SU-DHL-6 (cell line): ENCODE data around the gene RGMA.

Experiments
- H2AFZ ChIP-seq: fragments of 200-600 bp; sonication (generic); 2 replicates; pipeline ENCODE4 v1.6.1; 2014; ENCODE audit warnings: low read depth, mild to moderate bottlenecking, moderate library complexity, mixed read lengths, antibody characterized with exemption, low read length; ENCODE audit not compliant: severe bottlenecking
- H3F3A ChIP-seq: fragments of 200-600 bp; shearing (Covaris generic); 2 replicates; pipeline ENCODE4 v1.6.0; 2016; ENCODE audit warnings: antibody characterized with exemption, mild to moderate bottlenecking; ENCODE audit not compliant: insufficient read depth
- H3K27ac ChIP-seq: fragments of 200-600 bp; sonication (generic); 2 replicates; pipeline ENCODE4 v1.5.1; 2016; ENCODE audit warnings: low read depth, mild to moderate bottlenecking, low read length, moderate library complexity, mixed read lengths
- H3K27me3 ChIP-seq: fragments of 200-600 bp; sonication (generic), shearing (Covaris generic); 2 replicates; pipeline ENCODE4 v1.6.0; 2014; ENCODE audit warnings: mild to moderate bottlenecking, low read length
- H3K36me3 ChIP-seq: fragments of 200-600 bp; sonication (generic); 2 replicates; pipeline ENCODE4 v1.6.1; 2014; ENCODE audit warnings: mild to moderate bottlenecking, low read length, mixed read lengths
- H3K4me2 ChIP-seq: fragments of 300-600, 200-600 bp; shearing (Covaris generic), sonication (generic); 2 replicates; pipeline ENCODE4 v1.6.0; 2014; ENCODE audit warnings: low read length, low read depth, mild to moderate bottlenecking; ENCODE audit not compliant: poor library complexity, severe bottlenecking
- H3K4me3 ChIP-seq: fragments of 200-600 bp; sonication (generic); 2 replicates; pipeline ENCODE4 v1.5.1; 2014; ENCODE audit warnings: antibody characterized with exemption, low read length, mild to moderate bottlenecking, mixed read lengths; ENCODE audit not compliant: insufficient read depth, poor library complexity, severe bottlenecking
- H3K79me2 ChIP-seq: fragments of 200-600 bp; sonication (generic); 2 replicates; pipeline ENCODE4 v1.6.1; 2014; ENCODE audit warnings: mild to moderate bottlenecking, low read length, moderate library complexity; ENCODE audit not compliant: insufficient read depth
- H3K9ac ChIP-seq: fragments of 200-600 bp; sonication (generic); 2 replicates; pipeline ENCODE4 v1.7.0; 2014; ENCODE audit warnings: mild to moderate bottlenecking, low read length
- H3K9me2 ChIP-seq: fragments of 200-600 bp; sonication (generic); replicated peaks from 2 replicates; pipeline ENCODE4 v1.6.1; 2014; ENCODE audit warnings: low read length; ENCODE audit not compliant: insufficient read depth
- H3K9me3 ChIP-seq: fragments of 200-600 bp; sonication (generic); 2 replicates; pipeline ENCODE4 v1.6.1; 2014; ENCODE audit warnings: low read length, mixed read lengths; ENCODE audit not compliant: insufficient read depth
- H4K20me1 ChIP-seq: fragments of 200-600 bp; sonication (generic); 2 replicates; pipeline ENCODE4 v1.6.1; 2014; ENCODE audit warnings: low read depth, mild to moderate bottlenecking, antibody characterized with exemption, low read length, moderate library complexity, mixed read lengths
- CTCF ChIP-seq: fragments of 200-600 bp; sonication (generic); IDR thresholded peaks from one replicate; pipeline ENCODE4 v1.5.1; 2017; ENCODE audit warnings: antibody characterized with exemption, mild to moderate bottlenecking, low read length, moderate library complexity; ENCODE audit not compliant: insufficient read depth, poor library complexity, severe bottlenecking
- EZH2phosphoT487 ChIP-seq: fragments of 200-600 bp; sonication (generic), shearing (Covaris generic); conservative IDR thresholded peaks from 2 replicates; pipeline ENCODE4 v1.6.1; 2018; ENCODE audit warnings: mild to moderate bottlenecking, antibody characterized with exemption, low read length, moderate library complexity, mixed read lengths

Gene RGMA

DNA sequence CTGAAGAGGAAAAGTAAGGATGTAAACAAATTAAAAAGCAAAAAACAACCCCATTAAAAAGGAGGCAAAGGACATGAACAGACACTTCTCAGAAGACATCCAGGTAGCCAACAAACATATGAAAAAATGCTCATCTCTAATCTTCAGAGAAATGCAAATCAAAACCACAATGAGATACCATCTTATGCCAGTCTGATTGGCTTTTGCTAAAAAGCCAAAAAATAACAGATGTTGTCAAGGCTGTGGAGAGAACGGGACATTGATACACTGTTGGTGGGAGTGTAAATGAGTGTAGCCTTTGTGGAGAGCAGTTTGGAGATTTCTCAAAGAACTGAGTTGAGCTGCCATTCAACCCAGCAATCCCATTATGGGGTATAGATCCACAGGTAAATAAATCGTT lies 18.6 kb upstream of the RGMA start:
- no peaks in the 10 kb centered on the region for H3K27me3 ChIP-seq
- H2AFZ ChIP-seq: no peak overlapping the region
- no peaks in the 10 kb centered on the region for H4K20me1 ChIP-seq
- no peak overlapping the region for H3K4me2 ChIP-seq
- H3K79me2 ChIP-seq: no peaks in the 10 kb centered on the region
- H3F3A ChIP-seq: no peaks in the 10 kb centered on the region
- H3K9ac ChIP-seq: no peak overlapping the region
- no peaks in the 10 kb centered on the region for H3K9me3 ChIP-seq
- TF ChIP-seq EZH2phosphoT487 (no peak), CTCF (no peak)
- H3K9me2 ChIP-seq: no peaks in the 10 kb centered on the region
- H3K27ac ChIP-seq: no peak overlapping the region
- no peaks in the 10 kb centered on the region for H3K36me3 ChIP-seq
- no peak overlapping the region for H3K4me3 ChIP-seq

GRCh38 chr15:93105485-93105884 lies 16.5 kb upstream of the RGMA start:
- Histone ChIP-seq H3K79me2 (no peaks in the 10 kb centered on the region), H3K27me3 (no peaks in the 10 kb centered on the region), H3K9me2 (no peaks in the 10 kb centered on the region), H3K9me3 (no peaks in the 10 kb centered on the region), H3K4me2 (no peak overlapping the region), H3K9ac (no peak overlapping the region), H3K27ac (no peak overlapping the region), H3F3A (no peaks in the 10 kb centered on the region), H3K36me3 (no peaks in the 10 kb centered on the region), H2AFZ (no peak overlapping the region), H4K20me1 (no peaks in the 10 kb centered on the region), H3K4me3 (no peak overlapping the region)
- TF ChIP-seq CTCF (no peak), EZH2phosphoT487 (no peak)

- no peak overlapping the region for H2AFZ ChIP-seq
- H3F3A ChIP-seq: no peaks in the 10 kb centered on the region
- H3K27ac ChIP-seq: no peak overlapping the region
- H3K36me3 ChIP-seq: no peaks in the 10 kb centered on the region
- H3K9me3 ChIP-seq: no peaks in the 10 kb centered on the region
- H3K27me3 ChIP-seq: no peaks in the 10 kb centered on the region
- no peak overlapping the region for H3K9ac ChIP-seq
- no peak overlapping the region for H3K4me2 ChIP-seq
- no peaks in the 10 kb centered on the region for H3K79me2 ChIP-seq
- no peaks in the 10 kb centered on the region for H4K20me1 ChIP-seq
- TF ChIP-seq CTCF: no peak
- TF ChIP-seq EZH2phosphoT487: no peak
- no peak overlapping the region for H3K4me3 ChIP-seq
- no peaks in the 10 kb centered on the region for H3K9me2 ChIP-seq
Observed at GRCh38 chr15:93103823-93104222, 14.8 kb upstream of the RGMA start.

DNA sequence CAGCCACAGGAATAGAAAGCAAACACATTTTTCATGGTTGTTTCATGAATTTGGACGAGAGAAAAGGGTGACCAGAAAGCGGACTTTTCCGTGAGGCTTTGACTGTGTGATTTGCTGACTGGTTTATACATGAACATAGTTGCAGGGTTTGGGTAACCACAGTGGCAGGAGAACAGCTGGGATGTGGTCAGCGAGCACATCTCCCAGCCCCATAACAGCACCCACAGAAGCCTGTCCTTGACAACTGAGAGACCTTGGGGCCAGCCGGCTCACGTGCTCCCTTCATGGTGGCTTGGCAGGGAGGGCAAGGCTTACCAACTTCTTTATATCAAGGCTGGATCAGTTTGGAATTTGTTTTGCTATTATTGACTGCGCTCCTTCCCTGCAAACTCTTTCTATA lies 13.2 kb upstream of the RGMA start:
- H3K79me2 ChIP-seq: no peaks in the 10 kb centered on the region
- H3K9ac ChIP-seq: no peak overlapping the region
- H3K27ac ChIP-seq: no peak overlapping the region
- no peaks in the 10 kb centered on the region for H3K9me3 ChIP-seq
- no peaks in the 10 kb centered on the region for H3F3A ChIP-seq
- H3K9me2 ChIP-seq: no peaks in the 10 kb centered on the region
- no peak overlapping the region for H3K4me3 ChIP-seq
- H3K27me3 ChIP-seq: no peaks in the 10 kb centered on the region
- no peak for TF ChIP-seq CTCF
- no peak for TF ChIP-seq EZH2phosphoT487
- no peaks in the 10 kb centered on the region for H3K36me3 ChIP-seq
- no peaks in the 10 kb centered on the region for H4K20me1 ChIP-seq
- no peak overlapping the region for H2AFZ ChIP-seq
- no peak overlapping the region for H3K4me2 ChIP-seq
